GM12864 (cell line): ENCODE data around the gene CERK.

Experiments
- DNase-seq: peaks from one replicate; pipeline ENCODE4 v3.0.0-alpha.2; 2011; ENCODE audit warnings: low read depth
- H3K4me3 ChIP-seq: 2 replicates; pipeline ENCODE4 v1.5.1; 2011; ENCODE audit warnings: mild to moderate bottlenecking, low read depth, low read length, control low read depth
- TF ChIP-seq, protein P1 (sequence below): IDR thresholded peaks from 2 replicates; pipeline ENCODE4 v1.5.1; 2011; ENCODE audit warnings: low read depth, mild to moderate bottlenecking, moderate library complexity, low read length, control low read depth, inconsistent platforms; ENCODE audit errors: missing control alignments

Gene CERK

DNA sequence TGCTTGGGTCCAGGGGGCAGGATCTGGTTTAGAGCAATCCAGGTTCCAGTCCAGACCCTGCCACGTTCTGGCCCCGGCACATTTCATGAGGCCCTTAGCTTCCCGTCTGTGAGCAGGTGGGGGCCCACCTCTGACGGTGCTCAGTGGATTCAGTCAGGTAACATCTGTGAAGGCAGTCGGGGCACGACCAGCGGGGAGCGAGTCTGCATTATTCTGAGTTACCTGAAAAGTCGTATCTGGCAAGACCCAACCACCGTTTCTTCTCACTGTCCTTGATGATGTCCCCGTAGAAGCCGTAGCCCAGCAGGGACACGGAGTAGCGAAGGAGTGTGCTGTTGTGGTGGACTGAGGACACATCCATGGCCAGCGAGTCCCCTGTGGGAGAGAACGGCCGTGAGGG lies 39.0 kb downstream of the CERK start:
- DNase-seq: no peak

DNA sequence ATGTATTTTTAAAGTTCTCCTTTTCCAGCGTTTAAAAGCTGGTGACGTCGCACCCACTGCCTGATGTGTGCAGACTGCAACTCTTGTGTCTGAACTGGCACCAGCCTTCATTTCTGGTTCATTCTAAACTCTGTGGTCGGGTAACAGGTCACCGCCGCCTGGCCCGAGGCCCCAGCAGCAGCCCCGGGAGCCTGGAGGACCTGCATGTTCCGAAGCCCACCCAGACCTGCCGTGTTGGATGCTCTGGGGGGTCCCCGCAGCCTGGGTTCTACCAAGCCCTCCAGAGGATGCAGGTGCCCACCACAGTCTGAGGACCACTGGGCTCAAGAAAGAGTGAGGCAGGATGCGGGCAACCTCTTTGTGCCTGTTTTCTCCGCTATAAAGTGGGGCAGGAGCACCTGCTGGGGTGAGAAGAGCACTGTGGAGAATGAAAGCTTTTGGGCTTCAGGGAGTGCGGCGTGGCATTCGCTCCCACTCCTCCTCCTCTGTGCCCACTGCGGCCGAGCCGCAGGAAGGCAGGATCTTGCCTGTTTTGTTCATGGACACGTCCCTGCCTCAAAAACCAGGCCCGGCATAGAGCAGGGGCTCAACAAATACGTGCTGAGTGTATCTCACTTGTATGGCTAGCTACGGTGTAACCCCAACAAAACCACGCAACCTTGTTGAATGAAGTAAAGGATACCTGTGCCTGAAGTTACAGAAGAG lies 40.1 kb downstream of the CERK start:
- no peak for DNase-seq
- TF ChIP-seq, protein P1, sequence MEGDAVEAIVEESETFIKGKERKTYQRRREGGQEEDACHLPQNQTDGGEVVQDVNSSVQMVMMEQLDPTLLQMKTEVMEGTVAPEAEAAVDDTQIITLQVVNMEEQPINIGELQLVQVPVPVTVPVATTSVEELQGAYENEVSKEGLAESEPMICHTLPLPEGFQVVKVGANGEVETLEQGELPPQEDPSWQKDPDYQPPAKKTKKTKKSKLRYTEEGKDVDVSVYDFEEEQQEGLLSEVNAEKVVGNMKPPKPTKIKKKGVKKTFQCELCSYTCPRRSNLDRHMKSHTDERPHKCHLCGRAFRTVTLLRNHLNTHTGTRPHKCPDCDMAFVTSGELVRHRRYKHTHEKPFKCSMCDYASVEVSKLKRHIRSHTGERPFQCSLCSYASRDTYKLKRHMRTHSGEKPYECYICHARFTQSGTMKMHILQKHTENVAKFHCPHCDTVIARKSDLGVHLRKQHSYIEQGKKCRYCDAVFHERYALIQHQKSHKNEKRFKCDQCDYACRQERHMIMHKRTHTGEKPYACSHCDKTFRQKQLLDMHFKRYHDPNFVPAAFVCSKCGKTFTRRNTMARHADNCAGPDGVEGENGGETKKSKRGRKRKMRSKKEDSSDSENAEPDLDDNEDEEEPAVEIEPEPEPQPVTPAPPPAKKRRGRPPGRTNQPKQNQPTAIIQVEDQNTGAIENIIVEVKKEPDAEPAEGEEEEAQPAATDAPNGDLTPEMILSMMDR: no peak
- H3K4me3 ChIP-seq: no peak overlapping the region

More for the DNA sequence above, 39.0 kb downstream of the CERK start:
- H3K4me3 ChIP-seq: no peak overlapping the region
- TF ChIP-seq, protein P1: no peak

- no peak overlapping the region for H3K4me3 ChIP-seq
- TF ChIP-seq, protein P1: no peak
- no peak for DNase-seq
Observed at GRCh38 chr22:46696614-46697013, 41.4 kb downstream of the CERK start.

GRCh38 chr22:46696229-46696518 lies 41.9 kb downstream of the CERK start:
- TF ChIP-seq, protein P1: no peak
- H3K4me3 ChIP-seq: no peak overlapping the region
- no peak for DNase-seq

DNA sequence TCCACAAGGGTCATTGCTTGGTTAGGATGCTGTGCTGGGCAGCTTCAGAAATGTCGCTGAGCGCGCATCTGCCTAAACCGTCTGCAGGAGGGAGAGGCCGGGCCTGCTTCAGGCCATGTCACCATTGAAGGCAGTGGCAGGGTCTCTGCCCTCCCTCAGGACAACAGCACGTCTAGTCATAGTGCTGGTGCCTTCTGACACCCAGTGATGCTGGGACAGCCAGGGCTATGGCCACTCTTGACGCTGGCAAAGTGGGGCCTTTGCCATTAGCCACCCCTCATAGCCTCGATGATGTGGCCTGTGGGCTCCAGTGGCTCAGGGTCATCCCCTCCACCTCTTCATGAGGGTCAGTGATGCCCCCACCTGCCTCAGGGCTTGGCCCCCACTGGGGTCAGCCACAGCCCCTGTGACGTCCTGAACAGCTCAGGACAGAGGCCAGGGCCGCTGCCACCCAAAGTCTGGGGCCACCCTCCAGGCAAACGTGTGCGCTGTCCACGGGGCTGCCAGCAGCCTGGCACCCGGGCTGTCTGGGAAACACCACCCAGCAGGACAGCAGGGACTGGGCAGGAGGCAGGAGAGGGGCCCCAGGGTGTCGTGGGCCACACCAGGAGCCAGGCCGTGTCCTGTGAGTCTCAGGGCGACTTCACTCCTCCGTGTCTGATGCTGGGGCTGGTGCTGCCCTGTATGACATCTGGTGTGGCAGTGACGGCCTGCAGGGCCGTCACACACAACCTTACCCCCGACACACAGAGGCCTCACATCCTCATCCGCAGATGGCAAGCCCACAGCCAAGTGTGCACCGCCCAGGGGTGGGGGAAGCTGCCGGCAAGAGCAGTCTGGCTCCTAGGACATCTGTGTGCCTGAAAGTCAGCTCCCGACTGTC lies 42.5 kb downstream of the CERK start:
- H3K4me3 ChIP-seq: no peak overlapping the region
- no peak for DNase-seq
- TF ChIP-seq, protein P1: no peak

DNA sequence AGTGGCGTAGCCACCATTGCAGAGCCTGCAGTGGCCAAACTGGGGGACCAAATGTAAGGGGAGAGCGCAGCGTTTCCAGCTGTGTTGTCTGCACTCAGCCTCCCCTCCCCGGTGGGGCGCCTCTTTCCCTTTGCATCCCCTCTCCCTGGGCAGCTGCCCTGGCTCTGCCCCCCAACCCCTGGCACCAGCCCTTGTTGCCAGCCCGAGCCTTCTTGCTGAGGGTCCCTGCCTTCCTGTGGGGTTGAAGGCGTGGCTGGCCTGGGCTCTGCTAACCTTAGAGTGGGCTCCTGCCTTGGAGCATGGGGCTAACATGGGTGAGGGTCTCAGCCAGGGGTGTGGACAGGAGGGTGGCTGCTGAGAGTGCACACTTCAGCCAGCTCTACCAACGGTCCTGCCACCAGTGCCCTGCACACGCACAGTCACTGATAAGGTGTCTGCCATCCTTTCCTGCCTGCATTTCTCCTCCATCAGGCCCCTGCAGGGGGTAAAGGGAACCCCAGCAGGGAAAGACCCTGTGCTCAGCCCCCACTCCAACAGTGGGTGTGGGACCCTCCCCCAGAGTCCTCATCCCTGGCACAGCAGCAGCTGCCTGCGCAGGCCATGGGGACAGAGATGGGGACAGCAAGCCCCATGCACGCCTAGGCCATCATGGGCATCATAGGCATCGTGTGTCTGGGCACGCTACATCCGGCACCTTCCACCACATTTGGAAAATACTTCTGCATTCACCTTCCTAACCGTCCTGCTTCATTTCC lies 43.5 kb downstream of the CERK start:
- H3K4me3 ChIP-seq: no peak overlapping the region
- TF ChIP-seq, protein P1: no peak
- no peak for DNase-seq
